HEK293 (cell line): ENCODE data around the gene DGAT2L6.

Experiments
- HOXD13 ChIP-seq: sonication (generic); formaldehyde crosslinking; IDR thresholded peaks from 2 replicates; pipeline ENCODE4 v1.8.0; 2022; ENCODE audit warnings: missing genetic modification reagents, borderline replicate concordance
- MEIS1 ChIP-seq: sonication (generic); formaldehyde crosslinking; IDR thresholded peaks from 2 replicates; pipeline ENCODE4 v1.8.1; 2022; ENCODE audit warnings: missing genetic modification reagents, mild to moderate bottlenecking, borderline replicate concordance
- ZFHX2 ChIP-seq: fragments of 450-650 bp; formaldehyde crosslinking; conservative IDR thresholded peaks from 2 replicates; pipeline ENCODE4 v1.5.1; 2016; ENCODE audit warnings: missing biosample characterization, missing genetic modification characterization
- ZFP3 ChIP-seq: fragments of 450-650 bp; formaldehyde crosslinking; IDR thresholded peaks from 2 replicates; pipeline ENCODE4 v1.5.1; 2016; ENCODE audit warnings: low read depth, missing biosample characterization, missing genetic modification characterization
- ZFP69B ChIP-seq: fragments of 450-650 bp; formaldehyde crosslinking; IDR thresholded peaks from 2 replicates; pipeline ENCODE4 v1.5.1; 2016; ENCODE audit warnings: missing biosample characterization, missing genetic modification characterization
- ZNF138 ChIP-seq: fragments of 450-650 bp; formaldehyde crosslinking; IDR thresholded peaks from 2 replicates; pipeline ENCODE4 v1.5.1; 2016; ENCODE audit warnings: missing biosample characterization, missing genetic modification characterization, borderline replicate concordance
- ZNF146 ChIP-seq: fragments of 450-650 bp; formaldehyde crosslinking; IDR thresholded peaks from 2 replicates; pipeline ENCODE4 v1.5.1; 2016; ENCODE audit warnings: missing biosample characterization, missing genetic modification characterization
- ZNF174 ChIP-seq: fragments of 450-650 bp; formaldehyde crosslinking; IDR thresholded peaks from 2 replicates; pipeline ENCODE4 v1.5.0; 2017; ENCODE audit warnings: missing biosample characterization, mild to moderate bottlenecking, missing genetic modification characterization
- ZNF239 ChIP-seq: fragments of 450-650 bp; formaldehyde crosslinking; IDR thresholded peaks from 2 replicates; pipeline ENCODE4 v1.5.1; 2016; ENCODE audit warnings: missing biosample characterization, missing genetic modification characterization
- ZNF248 ChIP-seq: fragments of 450-650 bp; formaldehyde crosslinking; IDR thresholded peaks from 2 replicates; pipeline ENCODE4 v1.5.1; 2017; ENCODE audit warnings: missing biosample characterization, missing genetic modification characterization
- ZNF266 ChIP-seq: fragments of 450-650 bp; formaldehyde crosslinking; IDR thresholded peaks from 2 replicates; pipeline ENCODE4 v1.5.1; 2016; ENCODE audit warnings: missing biosample characterization, missing genetic modification characterization, low read depth
- ZNF549 ChIP-seq: fragments of 450-650 bp; IDR thresholded peaks from 2 replicates; pipeline ENCODE4 v1.5.1; 2018; ENCODE audit warnings: missing biosample characterization, missing genetic modification characterization, mild to moderate bottlenecking, inconsistent platforms, moderate library complexity
- ZNF558 ChIP-seq: fragments of 450-650 bp; formaldehyde crosslinking; IDR thresholded peaks from 2 replicates; pipeline ENCODE4 v1.5.1; 2016; ENCODE audit warnings: missing biosample characterization, missing genetic modification characterization
- ZNF560 ChIP-seq: fragments of 450-650 bp; formaldehyde crosslinking; IDR thresholded peaks from 2 replicates; pipeline ENCODE4 v1.5.1; 2017; ENCODE audit warnings: missing biosample characterization, missing genetic modification characterization, borderline replicate concordance
- ZNF76 ChIP-seq: fragments of 450-650 bp; formaldehyde crosslinking; IDR thresholded peaks from 2 replicates; pipeline ENCODE4; 2016; ENCODE audit warnings: low read depth, missing biosample characterization, missing genetic modification characterization, borderline replicate concordance
- TF ChIP-seq, protein P1 (sequence below): fragments of 450-650 bp; formaldehyde crosslinking; IDR thresholded peaks from 2 replicates; pipeline ENCODE4 v1.5.0; 2017; ENCODE audit warnings: missing biosample characterization, missing genetic modification characterization, borderline replicate concordance
- TF ChIP-seq, protein P2 (sequence below): fragments of 450-650 bp; IDR thresholded peaks from 2 replicates; pipeline ENCODE4 v1.5.1; 2018; ENCODE audit warnings: missing biosample characterization, mild to moderate bottlenecking, missing genetic modification characterization
- TF ChIP-seq, protein P3 (sequence below): fragments of 450-650 bp; formaldehyde crosslinking; IDR thresholded peaks from 2 replicates; pipeline ENCODE4; 2016; ENCODE audit warnings: missing biosample characterization, missing genetic modification characterization
- TF ChIP-seq, protein P4 (sequence below): fragments of 450-650 bp; formaldehyde crosslinking; IDR thresholded peaks from 2 replicates; pipeline ENCODE4 v1.5.1; 2017; ENCODE audit warnings: missing biosample characterization, mild to moderate bottlenecking, missing genetic modification characterization, moderate library complexity
- TF ChIP-seq, protein P5 (sequence below): fragments of 450-650 bp; formaldehyde crosslinking; IDR thresholded peaks from 2 replicates; pipeline ENCODE4 v1.5.1; 2017; ENCODE audit warnings: missing biosample characterization, missing genetic modification characterization
- TF ChIP-seq, protein P6 (sequence below): fragments of 450-650 bp; formaldehyde crosslinking; IDR thresholded peaks from 2 replicates; pipeline ENCODE4 v1.5.1; 2016; ENCODE audit warnings: missing biosample characterization, missing genetic modification characterization
- TF ChIP-seq, protein P7 (sequence below): fragments of 450-650 bp; formaldehyde crosslinking; IDR thresholded peaks from 2 replicates; pipeline ENCODE4 v1.5.1; 2016; ENCODE audit warnings: missing biosample characterization, missing genetic modification characterization
- TF ChIP-seq, protein P8 (sequence below): fragments of 450-650 bp; formaldehyde crosslinking; IDR thresholded peaks from 2 replicates; pipeline ENCODE4 v1.5.1; 2016; ENCODE audit warnings: missing biosample characterization, missing genetic modification characterization
- TF ChIP-seq, protein P9 (sequence below): IDR thresholded peaks from 2 replicates; pipeline ENCODE4 v1.6.1; 2011; ENCODE audit warnings: mild to moderate bottlenecking, low read depth, low read length, borderline replicate concordance

Gene DGAT2L6

DNA sequence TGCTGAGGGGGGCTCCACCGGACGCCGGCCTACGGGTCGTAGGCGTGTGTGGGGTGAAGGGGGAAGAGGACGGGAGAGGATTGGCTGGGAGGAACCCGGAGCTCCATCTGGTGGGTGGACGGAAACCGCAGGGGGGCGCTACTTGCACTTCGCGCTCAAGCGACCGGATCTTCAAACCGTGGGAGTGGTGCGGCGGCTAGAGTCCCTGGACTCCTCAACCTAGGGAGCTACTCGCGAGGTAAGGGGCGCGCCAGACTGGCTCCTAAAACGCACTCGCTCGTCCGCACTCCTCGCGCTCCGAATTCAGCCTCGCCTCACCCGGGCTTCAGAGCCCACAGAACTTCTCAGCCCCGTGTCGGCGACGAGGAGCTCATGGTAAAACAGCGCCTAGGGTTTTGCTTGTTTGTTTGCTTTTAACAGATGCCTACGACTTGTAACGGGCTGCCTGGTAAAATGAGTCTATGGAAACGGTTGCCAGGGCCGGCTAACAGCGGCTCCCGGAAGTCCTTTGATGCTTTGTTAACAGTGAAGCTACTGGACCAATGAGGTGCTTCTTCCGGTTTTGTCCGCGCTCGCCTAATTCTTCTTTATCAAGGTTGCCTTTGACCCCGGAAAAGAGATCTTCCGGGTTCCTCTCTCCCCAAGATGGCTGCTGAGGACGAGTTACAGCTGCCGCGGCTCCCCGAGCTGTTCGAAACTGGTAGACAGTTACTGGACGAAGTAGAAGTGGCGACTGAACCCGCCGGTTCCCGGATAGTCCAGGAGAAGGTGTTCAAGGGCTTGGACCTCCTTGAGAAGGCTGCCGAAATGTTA is 43.8 kb upstream of the DGAT2L6 start, which contains the start of gene IGBP1 (continued):
- TF ChIP-seq, protein P1, sequence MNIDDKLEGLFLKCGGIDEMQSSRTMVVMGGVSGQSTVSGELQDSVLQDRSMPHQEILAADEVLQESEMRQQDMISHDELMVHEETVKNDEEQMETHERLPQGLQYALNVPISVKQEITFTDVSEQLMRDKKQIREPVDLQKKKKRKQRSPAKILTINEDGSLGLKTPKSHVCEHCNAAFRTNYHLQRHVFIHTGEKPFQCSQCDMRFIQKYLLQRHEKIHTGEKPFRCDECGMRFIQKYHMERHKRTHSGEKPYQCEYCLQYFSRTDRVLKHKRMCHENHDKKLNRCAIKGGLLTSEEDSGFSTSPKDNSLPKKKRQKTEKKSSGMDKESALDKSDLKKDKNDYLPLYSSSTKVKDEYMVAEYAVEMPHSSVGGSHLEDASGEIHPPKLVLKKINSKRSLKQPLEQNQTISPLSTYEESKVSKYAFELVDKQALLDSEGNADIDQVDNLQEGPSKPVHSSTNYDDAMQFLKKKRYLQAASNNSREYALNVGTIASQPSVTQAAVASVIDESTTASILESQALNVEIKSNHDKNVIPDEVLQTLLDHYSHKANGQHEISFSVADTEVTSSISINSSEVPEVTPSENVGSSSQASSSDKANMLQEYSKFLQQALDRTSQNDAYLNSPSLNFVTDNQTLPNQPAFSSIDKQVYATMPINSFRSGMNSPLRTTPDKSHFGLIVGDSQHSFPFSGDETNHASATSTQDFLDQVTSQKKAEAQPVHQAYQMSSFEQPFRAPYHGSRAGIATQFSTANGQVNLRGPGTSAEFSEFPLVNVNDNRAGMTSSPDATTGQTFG = no peak
- TF ChIP-seq ZNF248 (tag by site-specific recombination) (no peak), HOXD13 (CRISPR knock-in tag) (no peak), ZNF266 (tag by site-specific recombination) (no peak), ZNF174 (tag by site-specific recombination) (no peak), ZNF138 (tag by site-specific recombination) (no peak), ZNF549 (no peak), ZNF558 (no peak), MEIS1 (CRISPR knock-in tag) (no peak), ZFHX2 (tag by site-specific recombination) (peak; percentile 98), ZNF146 (no peak), ZNF560 (no peak), ZFP3 (tag by site-specific recombination) (no peak), ZNF239 (tag by site-specific recombination) (no peak), ZFP69B (peak; percentile 61), ZNF76 (tag by site-specific recombination) (peak; percentile 69; the same call in 1 of the 2 replicates)
- TF ChIP-seq, protein P2, sequence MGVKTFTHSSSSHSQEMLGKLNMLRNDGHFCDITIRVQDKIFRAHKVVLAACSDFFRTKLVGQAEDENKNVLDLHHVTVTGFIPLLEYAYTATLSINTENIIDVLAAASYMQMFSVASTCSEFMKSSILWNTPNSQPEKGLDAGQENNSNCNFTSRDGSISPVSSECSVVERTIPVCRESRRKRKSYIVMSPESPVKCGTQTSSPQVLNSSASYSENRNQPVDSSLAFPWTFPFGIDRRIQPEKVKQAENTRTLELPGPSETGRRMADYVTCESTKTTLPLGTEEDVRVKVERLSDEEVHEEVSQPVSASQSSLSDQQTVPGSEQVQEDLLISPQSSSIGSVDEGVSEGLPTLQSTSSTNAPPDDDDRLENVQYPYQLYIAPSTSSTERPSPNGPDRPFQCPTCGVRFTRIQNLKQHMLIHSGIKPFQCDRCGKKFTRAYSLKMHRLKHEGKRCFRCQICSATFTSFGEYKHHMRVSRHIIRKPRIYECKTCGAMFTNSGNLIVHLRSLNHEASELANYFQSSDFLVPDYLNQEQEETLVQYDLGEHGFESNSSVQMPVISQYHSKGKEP (tag by site-specific recombination) = no peak
- TF ChIP-seq, protein P3, sequence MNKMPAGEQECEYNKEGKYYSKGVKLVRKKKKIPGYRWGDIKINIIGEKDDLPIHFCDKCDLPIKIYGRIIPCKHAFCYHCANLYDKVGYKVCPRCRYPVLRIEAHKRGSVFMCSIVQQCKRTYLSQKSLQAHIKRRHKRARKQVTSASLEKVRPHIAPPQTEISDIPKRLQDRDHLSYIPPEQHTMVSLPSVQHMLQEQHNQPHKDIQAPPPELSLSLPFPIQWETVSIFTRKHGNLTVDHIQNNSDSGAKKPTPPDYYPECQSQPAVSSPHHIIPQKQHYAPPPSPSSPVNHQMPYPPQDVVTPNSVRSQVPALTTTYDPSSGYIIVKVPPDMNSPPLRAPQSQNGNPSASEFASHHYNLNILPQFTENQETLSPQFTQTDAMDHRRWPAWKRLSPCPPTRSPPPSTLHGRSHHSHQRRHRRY (tag by site-specific recombination) = no peak
- TF ChIP-seq, protein P4, sequence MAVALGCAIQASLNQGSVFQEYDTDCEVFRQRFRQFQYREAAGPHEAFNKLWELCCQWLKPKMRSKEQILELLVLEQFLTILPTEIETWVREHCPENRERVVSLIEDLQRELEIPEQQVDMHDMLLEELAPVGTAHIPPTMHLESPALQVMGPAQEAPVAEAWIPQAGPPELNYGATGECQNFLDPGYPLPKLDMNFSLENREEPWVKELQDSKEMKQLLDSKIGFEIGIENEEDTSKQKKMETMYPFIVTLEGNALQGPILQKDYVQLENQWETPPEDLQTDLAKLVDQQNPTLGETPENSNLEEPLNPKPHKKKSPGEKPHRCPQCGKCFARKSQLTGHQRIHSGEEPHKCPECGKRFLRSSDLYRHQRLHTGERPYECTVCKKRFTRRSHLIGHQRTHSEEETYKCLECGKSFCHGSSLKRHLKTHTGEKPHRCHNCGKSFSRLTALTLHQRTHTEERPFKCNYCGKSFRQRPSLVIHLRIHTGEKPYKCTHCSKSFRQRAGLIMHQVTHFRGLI (tag by site-specific recombination) = no peak
- TF ChIP-seq, protein P5, sequence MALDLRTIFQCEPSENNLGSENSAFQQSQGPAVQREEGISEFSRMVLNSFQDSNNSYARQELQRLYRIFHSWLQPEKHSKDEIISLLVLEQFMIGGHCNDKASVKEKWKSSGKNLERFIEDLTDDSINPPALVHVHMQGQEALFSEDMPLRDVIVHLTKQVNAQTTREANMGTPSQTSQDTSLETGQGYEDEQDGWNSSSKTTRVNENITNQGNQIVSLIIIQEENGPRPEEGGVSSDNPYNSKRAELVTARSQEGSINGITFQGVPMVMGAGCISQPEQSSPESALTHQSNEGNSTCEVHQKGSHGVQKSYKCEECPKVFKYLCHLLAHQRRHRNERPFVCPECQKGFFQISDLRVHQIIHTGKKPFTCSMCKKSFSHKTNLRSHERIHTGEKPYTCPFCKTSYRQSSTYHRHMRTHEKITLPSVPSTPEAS (tag by site-specific recombination) = no peak
- TF ChIP-seq, protein P6, sequence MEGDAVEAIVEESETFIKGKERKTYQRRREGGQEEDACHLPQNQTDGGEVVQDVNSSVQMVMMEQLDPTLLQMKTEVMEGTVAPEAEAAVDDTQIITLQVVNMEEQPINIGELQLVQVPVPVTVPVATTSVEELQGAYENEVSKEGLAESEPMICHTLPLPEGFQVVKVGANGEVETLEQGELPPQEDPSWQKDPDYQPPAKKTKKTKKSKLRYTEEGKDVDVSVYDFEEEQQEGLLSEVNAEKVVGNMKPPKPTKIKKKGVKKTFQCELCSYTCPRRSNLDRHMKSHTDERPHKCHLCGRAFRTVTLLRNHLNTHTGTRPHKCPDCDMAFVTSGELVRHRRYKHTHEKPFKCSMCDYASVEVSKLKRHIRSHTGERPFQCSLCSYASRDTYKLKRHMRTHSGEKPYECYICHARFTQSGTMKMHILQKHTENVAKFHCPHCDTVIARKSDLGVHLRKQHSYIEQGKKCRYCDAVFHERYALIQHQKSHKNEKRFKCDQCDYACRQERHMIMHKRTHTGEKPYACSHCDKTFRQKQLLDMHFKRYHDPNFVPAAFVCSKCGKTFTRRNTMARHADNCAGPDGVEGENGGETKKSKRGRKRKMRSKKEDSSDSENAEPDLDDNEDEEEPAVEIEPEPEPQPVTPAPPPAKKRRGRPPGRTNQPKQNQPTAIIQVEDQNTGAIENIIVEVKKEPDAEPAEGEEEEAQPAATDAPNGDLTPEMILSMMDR (tag by site-specific recombination) = peak; percentile 97
- TF ChIP-seq, protein P7, sequence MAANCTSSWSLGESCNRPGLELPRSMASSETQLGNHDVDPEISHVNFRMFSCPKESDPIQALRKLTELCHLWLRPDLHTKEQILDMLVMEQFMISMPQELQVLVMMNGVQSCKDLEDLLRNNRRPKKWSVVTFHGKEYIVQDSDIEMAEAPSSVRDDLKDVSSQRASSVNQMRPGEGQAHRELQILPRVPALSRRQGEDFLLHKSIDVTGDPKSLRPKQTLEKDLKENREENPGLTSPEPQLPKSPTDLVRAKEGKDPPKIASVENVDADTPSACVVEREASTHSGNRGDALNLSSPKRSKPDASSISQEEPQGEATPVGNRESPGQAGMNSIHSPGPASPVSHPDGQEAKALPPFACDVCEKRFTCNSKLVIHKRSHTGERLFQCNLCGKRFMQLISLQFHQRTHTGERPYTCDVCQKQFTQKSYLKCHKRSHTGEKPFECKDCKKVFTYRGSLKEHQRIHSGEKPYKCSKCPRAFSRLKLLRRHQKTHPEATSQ = 0 out of 2 replicates have a peak, but pooled peaks have one; percentile 37
- TF ChIP-seq, protein P8, sequence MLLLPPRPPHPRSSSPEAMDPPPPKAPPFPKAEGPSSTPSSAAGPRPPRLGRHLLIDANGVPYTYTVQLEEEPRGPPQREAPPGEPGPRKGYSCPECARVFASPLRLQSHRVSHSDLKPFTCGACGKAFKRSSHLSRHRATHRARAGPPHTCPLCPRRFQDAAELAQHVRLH (tag by site-specific recombination) = peak; percentile 84
- TF ChIP-seq, protein P9, sequence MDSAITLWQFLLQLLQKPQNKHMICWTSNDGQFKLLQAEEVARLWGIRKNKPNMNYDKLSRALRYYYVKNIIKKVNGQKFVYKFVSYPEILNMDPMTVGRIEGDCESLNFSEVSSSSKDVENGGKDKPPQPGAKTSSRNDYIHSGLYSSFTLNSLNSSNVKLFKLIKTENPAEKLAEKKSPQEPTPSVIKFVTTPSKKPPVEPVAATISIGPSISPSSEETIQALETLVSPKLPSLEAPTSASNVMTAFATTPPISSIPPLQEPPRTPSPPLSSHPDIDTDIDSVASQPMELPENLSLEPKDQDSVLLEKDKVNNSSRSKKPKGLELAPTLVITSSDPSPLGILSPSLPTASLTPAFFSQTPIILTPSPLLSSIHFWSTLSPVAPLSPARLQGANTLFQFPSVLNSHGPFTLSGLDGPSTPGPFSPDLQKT = no peak
